HL-60 (cell line): Measurements from ENCODE around the gene GSTA2.
"Not testable (repeated sequence)": the region's sequence is repeated elsewhere in the genome, so short reads cannot be mapped to it uniquely, and the experiment has no call there.

Source experiments
- DNase-seq, 2 experiments: peaks; one replicate each; pipeline ENCODE4 v3.0.0-alpha.2; 2010 to 2020; ENCODE audit warnings: low read depth in 1 of 2, low spot score in 1 of 2
- H3K27ac ChIP-seq: fragments of 250-450 bp; sonication (Bioruptor Pico); replicated peaks from 2 replicates; pipeline ENCODE4 v1.5.1; 2020; ENCODE audit warnings: mild to moderate bottlenecking, moderate library complexity
- H3K27me3 ChIP-seq: fragments of 250-450 bp; sonication (Bioruptor Pico); 2 replicates; pipeline ENCODE4 v1.5.1; 2021; ENCODE audit warnings: mild to moderate bottlenecking, moderate library complexity; ENCODE audit not compliant: insufficient read depth, poor library complexity, severe bottlenecking
- H3K4me3 ChIP-seq: replicated peaks from 2 replicates; pipeline ENCODE4 v1.5.1; 2011; ENCODE audit warnings: mild to moderate bottlenecking, control low read depth, low read length; ENCODE audit not compliant: insufficient read depth
- GABPA ChIP-seq: IDR thresholded peaks from 2 replicates; pipeline ENCODE4 v1.6.1; 2012; ENCODE audit warnings: low read depth
- POLR2AphosphoS5 ChIP-seq: IDR thresholded peaks from 2 replicates; pipeline ENCODE4 v1.6.1; 2012; ENCODE audit warnings: low read depth
- SPI1 ChIP-seq: IDR thresholded peaks from 2 replicates; pipeline ENCODE4 v1.6.1; 2012; ENCODE audit warnings: low read depth, mild to moderate bottlenecking, borderline replicate concordance
- long read RNA-seq: library from polyadenylated mRNA; unstranded; transcript quantifications from one replicate; pipeline ENCODE4 v2.0.0, GENCODE V29; 2020
- TF ChIP-seq, protein P1 (sequence below): IDR thresholded peaks from one replicate; pipeline ENCODE4 v1.5.1; 2011; ENCODE audit warnings: low read length, control low read depth, inconsistent platforms; ENCODE audit not compliant: insufficient read depth
- TF ChIP-seq, protein P2 (sequence below): IDR thresholded peaks from 2 replicates; pipeline ENCODE4 v1.6.1; 2012; ENCODE audit warnings: low read depth; ENCODE audit not compliant: insufficient replicate concordance

Gene GSTA2
- long read RNA-seq: 0 reads

DNA sequence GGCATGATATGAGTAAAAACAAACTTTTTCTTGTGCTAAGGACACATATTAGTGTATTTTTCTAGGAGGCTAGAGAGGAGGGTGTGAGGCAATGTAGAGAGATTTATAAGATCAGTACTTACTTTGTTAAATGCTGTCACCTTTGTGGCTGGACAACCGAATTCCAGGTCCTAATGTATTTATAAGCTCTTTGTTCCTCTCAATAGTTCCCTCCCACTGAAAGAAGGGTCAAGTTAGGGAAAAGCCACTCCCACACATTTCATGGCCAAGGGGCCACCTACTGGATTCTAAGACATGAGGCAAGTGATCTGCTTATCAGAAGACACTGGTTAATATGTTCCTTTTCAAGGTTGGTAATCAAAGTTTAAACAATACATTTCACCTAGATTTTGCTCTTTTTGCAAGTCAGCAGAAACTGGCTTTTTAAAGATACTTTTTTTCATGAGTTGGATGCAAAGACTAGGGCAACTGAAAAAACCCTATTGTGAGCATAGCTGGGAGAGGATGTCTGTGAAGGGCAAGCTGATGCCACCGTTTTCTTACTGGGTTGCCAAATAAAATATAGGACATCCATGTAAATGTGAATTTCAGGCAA is at the start of gene GSTA2:
GSTA2 (minus strand) TSS at position 154 of the 595 bp plus-strand sequence. CDS start 5,528 bp downstream, outside the sequence.
- not testable (repeated sequence) for H3K4me3 ChIP-seq, H3K27me3 ChIP-seq, DNase-seq, H3K27ac ChIP-seq

DNA sequence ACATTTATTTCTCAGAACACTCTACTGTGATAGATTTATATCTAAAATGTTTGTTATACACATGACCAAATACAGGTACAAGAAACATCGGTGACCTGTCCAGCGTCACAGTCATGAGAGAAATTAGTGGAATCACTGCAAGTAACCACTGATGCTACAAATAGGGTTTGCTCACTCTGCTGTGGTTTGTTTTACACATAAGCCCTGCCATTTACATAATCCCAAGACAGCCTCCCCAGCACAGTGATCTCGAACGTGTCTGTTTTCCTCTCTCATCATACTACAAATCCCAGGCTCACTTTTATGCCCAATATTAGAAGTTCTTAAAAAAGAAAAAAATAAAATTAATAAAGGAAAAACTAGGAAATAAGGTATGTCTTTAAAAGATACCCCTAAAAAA is 46.5 kb upstream of the GSTA2 start:
- not testable (repeated sequence) for DNase-seq, H3K27ac ChIP-seq, H3K4me3 ChIP-seq, H3K27me3 ChIP-seq

DNA sequence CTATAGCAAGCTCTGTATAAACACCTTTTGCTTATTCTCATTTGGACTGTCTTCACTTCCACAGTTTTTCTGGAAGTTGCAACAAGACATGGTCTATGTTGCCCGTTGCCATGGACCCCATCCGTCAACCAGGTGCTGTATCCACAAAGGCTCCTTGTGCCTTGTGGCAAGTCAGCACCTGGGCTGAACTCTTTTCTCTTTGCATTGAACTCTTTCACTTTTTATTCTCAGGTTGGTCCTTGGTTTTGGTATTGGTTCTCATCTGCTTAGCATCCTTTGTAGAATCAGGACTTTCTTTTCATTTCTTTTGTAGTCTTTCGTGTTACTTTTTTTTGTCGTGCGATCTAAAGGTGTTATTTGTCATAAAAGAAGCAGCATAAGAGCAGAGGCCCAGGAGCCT is 45.4 kb upstream of the GSTA2 start:
- H3K27ac ChIP-seq: no peak overlapping the region
- DNase-seq: no peak
- TF ChIP-seq GABPA (no peak), POLR2AphosphoS5 (no peak), SPI1 (no peak)
- TF ChIP-seq, protein P1, sequence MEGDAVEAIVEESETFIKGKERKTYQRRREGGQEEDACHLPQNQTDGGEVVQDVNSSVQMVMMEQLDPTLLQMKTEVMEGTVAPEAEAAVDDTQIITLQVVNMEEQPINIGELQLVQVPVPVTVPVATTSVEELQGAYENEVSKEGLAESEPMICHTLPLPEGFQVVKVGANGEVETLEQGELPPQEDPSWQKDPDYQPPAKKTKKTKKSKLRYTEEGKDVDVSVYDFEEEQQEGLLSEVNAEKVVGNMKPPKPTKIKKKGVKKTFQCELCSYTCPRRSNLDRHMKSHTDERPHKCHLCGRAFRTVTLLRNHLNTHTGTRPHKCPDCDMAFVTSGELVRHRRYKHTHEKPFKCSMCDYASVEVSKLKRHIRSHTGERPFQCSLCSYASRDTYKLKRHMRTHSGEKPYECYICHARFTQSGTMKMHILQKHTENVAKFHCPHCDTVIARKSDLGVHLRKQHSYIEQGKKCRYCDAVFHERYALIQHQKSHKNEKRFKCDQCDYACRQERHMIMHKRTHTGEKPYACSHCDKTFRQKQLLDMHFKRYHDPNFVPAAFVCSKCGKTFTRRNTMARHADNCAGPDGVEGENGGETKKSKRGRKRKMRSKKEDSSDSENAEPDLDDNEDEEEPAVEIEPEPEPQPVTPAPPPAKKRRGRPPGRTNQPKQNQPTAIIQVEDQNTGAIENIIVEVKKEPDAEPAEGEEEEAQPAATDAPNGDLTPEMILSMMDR: no peak
- TF ChIP-seq, protein P2, sequence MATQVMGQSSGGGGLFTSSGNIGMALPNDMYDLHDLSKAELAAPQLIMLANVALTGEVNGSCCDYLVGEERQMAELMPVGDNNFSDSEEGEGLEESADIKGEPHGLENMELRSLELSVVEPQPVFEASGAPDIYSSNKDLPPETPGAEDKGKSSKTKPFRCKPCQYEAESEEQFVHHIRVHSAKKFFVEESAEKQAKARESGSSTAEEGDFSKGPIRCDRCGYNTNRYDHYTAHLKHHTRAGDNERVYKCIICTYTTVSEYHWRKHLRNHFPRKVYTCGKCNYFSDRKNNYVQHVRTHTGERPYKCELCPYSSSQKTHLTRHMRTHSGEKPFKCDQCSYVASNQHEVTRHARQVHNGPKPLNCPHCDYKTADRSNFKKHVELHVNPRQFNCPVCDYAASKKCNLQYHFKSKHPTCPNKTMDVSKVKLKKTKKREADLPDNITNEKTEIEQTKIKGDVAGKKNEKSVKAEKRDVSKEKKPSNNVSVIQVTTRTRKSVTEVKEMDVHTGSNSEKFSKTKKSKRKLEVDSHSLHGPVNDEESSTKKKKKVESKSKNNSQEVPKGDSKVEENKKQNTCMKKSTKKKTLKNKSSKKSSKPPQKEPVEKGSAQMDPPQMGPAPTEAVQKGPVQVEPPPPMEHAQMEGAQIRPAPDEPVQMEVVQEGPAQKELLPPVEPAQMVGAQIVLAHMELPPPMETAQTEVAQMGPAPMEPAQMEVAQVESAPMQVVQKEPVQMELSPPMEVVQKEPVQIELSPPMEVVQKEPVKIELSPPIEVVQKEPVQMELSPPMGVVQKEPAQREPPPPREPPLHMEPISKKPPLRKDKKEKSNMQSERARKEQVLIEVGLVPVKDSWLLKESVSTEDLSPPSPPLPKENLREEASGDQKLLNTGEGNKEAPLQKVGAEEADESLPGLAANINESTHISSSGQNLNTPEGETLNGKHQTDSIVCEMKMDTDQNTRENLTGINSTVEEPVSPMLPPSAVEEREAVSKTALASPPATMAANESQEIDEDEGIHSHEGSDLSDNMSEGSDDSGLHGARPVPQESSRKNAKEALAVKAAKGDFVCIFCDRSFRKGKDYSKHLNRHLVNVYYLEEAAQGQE: no peak
- H3K27me3 ChIP-seq: no peaks in the 10 kb centered on the region
- no peak overlapping the region for H3K4me3 ChIP-seq

DNA sequence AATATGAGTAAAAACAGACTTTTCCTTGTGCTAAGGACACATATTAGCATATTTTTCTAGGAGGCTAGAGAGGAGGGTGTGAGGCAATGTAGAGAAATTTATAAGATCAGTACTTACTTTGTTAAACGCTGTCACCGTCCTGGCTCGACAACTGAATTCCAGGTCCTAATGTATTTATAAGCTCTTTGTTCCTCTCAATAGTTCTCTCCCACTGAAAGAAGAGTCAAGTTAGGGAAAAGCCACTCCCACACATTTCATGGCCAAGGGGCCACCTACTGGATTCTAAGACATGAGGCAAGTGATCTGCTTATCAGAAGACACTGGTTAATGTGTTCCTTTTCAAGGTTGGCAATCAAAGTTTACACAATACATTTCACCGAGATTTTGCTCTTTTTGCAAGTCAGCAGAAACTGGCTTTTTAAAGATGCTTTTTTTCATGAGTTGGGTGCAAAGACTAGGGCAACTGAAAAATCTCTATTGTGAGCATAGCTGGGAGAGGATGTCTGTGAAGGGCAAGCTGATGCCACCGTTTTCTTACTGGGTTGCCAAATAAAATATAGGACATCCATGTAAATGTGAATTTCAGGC is 40.5 kb upstream of the GSTA2 start, which contains the start of gene GSTA1:
GSTA1 (minus strand) TSS at position 149 of the 588 bp plus-strand sequence. CDS start 4,549 bp downstream, outside the sequence.
- DNase-seq, H3K27me3 ChIP-seq, H3K27ac ChIP-seq, H3K4me3 ChIP-seq: not testable (repeated sequence)

DNA sequence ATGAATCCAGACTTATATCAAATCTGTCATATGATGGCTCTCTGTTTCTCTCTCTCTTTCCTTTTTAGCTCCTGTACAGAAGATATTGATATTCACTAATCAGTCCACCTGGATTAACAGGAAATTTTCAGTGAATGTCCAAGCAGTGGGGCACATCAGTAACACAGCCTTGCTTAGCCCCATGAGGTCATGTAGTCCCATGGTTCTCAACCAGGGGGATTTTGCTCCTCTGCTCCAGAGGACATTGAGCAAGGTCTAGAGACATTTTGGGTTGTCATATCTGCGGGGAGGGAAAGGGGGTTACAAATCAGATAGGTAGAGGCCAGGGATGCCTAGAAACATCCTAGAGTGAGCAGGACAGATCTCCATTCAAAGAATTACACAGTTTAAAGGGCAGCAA is 39.5 kb upstream of the GSTA2 start:
- no peak overlapping the region for H3K27ac ChIP-seq
- H3K4me3 ChIP-seq: no peak overlapping the region
- TF ChIP-seq, protein P1: no peak
- no peak for TF ChIP-seq POLR2AphosphoS5
- TF ChIP-seq GABPA: no peak
- TF ChIP-seq, protein P2: no peak
- no peak for TF ChIP-seq SPI1
- DNase-seq: no peak
- H3K27me3 ChIP-seq: no peaks in the 10 kb centered on the region
